ENCODE measurements around the gene TJP2.
"Not testable (repeated sequence)": the region's sequence is repeated elsewhere in the genome, so short reads cannot be mapped to it uniquely, and the experiment has no call there.

Gene TJP2

GRCh38 chr9:69297300-69297980 lies 123.4 kb downstream of the TJP2 start:
- DNase-seq: no peak

GRCh38 chr9:69299315-69299714 lies 125.2 kb downstream of the TJP2 start:
- DNase-seq: no peak

- DNase-seq: no peak
Measured at GRCh38 chr9:69299826-69300225, 125.7 kb downstream of the TJP2 start.

GRCh38 chr9:69303331-69303730 lies 129.3 kb downstream of the TJP2 start:
- no peak for DNase-seq

- DNase-seq: not testable (repeated sequence)
Measured at GRCh38 chr9:69306895-69307445, 132.9 kb downstream of the TJP2 start.

GRCh38 chr9:69307446-69308205 lies 133.5 kb downstream of the TJP2 start:
- no peak for DNase-seq

GRCh38 chr9:69308206-69308931 lies 134.3 kb downstream of the TJP2 start:
- no peak for DNase-seq

GRCh38 chr9:69313175-69313574 lies 139.1 kb downstream of the TJP2 start:
- DNase-seq: no peak

- DNase-seq: no peak
Measured at GRCh38 chr9:69314547-69314946, 140.5 kb downstream of the TJP2 start.

- DNase-seq: no peak
Measured at GRCh38 chr9:69317081-69317480, 143.0 kb downstream of the TJP2 start.

GRCh38 chr9:69317894-69318293 lies 143.8 kb downstream of the TJP2 start:
- no peak for DNase-seq

- DNase-seq: no peak
Measured at GRCh38 chr9:69319324-69320025, 145.4 kb downstream of the TJP2 start.

GRCh38 chr9:69322256-69322655 lies 148.2 kb downstream of the TJP2 start:
- DNase-seq: no peak

- no peak for DNase-seq
Measured at GRCh38 chr9:69323861-69324260, 149.8 kb downstream of the TJP2 start.
